WTC11 (cell line): ENCODE measurements around the gene LRRN3. TPM values are rescaled to one million over a fixed set of nuclear protein-coding genes. Genes with fewer than 3 reads are reported as not detected.

Experiments
- ATAC-seq: fragments of 200-7000 bp; cut with Tn5 transposase; 2 replicates; pipeline ENCODE4 v1.10.0; 2021; ENCODE audit warnings: mild to moderate bottlenecking, moderate library complexity
- CTCF ChIA-PET: fragments of 300-600 bp; sonication (Branson Sonifier 250); formaldehyde crosslinking; loops from one replicate; lab custom pipeline; 2021; ENCODE audit warnings: antibody characterized with exemption; lab: Charles Lee
- POLR2A ChIA-PET: fragments of 350-600 bp; sonication (Branson Sonifier 250); formaldehyde crosslinking; loops from one replicate; lab custom pipeline; 2021; ENCODE audit warnings: antibody characterized with exemption; lab: Charles Lee
- DNase-seq: peaks from one replicate; pipeline ENCODE4 v3.0.0; 2021; ENCODE audit warnings: low spot score
- H3K27ac Mint-ChIP-seq: 2 replicates; pipeline ENCODE4 v1.8.0; 2021; ENCODE audit warnings: mixed read lengths
- H3K27me3 Mint-ChIP-seq: 2 replicates; pipeline ENCODE4 v1.8.0; 2021; ENCODE audit warnings: low read depth, mild to moderate bottlenecking, moderate library complexity, mixed read lengths
- H3K36me3 Mint-ChIP-seq: 2 replicates; pipeline ENCODE4 v1.8.0; 2021; ENCODE audit warnings: mixed read lengths
- H3K4me1 Mint-ChIP-seq: 2 replicates; pipeline ENCODE4 v1.8.0; 2022; ENCODE audit warnings: mixed read lengths
- H3K4me3 Mint-ChIP-seq: 2 replicates; pipeline ENCODE4 v1.8.0; 2021; ENCODE audit warnings: mild to moderate bottlenecking, moderate library complexity, mixed read lengths
- H3K9me3 Mint-ChIP-seq: 2 replicates; pipeline ENCODE4 v1.8.0; 2021; ENCODE audit warnings: mixed read lengths
- ATF3 ChIP-seq: sonication (generic); formaldehyde crosslinking; conservative IDR thresholded peaks from 2 replicates; pipeline ENCODE4 v1.8.1; 2022; ENCODE audit warnings: mild to moderate bottlenecking, missing genetic modification reagents
- CBFB ChIP-seq: sonication (generic); formaldehyde crosslinking; IDR thresholded peaks from 2 replicates; pipeline ENCODE4 v1.8.1; 2022; ENCODE audit warnings: mild to moderate bottlenecking, low read depth, missing genetic modification reagents
- CREB1 ChIP-seq: sonication (generic); formaldehyde crosslinking; IDR thresholded peaks from 2 replicates; pipeline ENCODE4 v1.8.0; 2023; ENCODE audit warnings: mild to moderate bottlenecking, missing genetic modification reagents
- ELF4 ChIP-seq: sonication (generic); formaldehyde crosslinking; IDR thresholded peaks from 2 replicates; pipeline ENCODE4 v1.8.1; 2022; ENCODE audit warnings: low read depth, mild to moderate bottlenecking, moderate library complexity, missing genetic modification reagents
- ETV6 ChIP-seq: sonication (generic); formaldehyde crosslinking; IDR thresholded peaks from 2 replicates; pipeline ENCODE4 v1.8.1; 2022; ENCODE audit warnings: mild to moderate bottlenecking, missing genetic modification reagents
- FOXJ3 ChIP-seq: sonication (generic); formaldehyde crosslinking; IDR thresholded peaks from 2 replicates; pipeline ENCODE4 v1.9.0; 2021; ENCODE audit warnings: missing genetic modification reagents, mild to moderate bottlenecking, borderline replicate concordance
- NFE2L1 ChIP-seq: sonication (generic); formaldehyde crosslinking; IDR thresholded peaks from 2 replicates; pipeline ENCODE4 v1.8.1; 2023; ENCODE audit warnings: missing genetic modification reagents
- OVOL2 ChIP-seq: fragments of 250-450 bp; sonication (Bioruptor Pico); IDR thresholded peaks from 2 replicates; pipeline ENCODE4 v1.9.0; 2021; ENCODE audit warnings: mild to moderate bottlenecking, borderline replicate concordance
- PREB ChIP-seq: sonication (generic); formaldehyde crosslinking; IDR thresholded peaks from 2 replicates; pipeline ENCODE4 v1.8.1; 2022; ENCODE audit warnings: mild to moderate bottlenecking, missing genetic modification reagents, moderate library complexity, borderline replicate concordance
- SMAD3 ChIP-seq: sonication (generic); formaldehyde crosslinking; IDR thresholded peaks from 2 replicates; pipeline ENCODE4 v1.8.0; 2022; ENCODE audit warnings: missing genetic modification reagents, mild to moderate bottlenecking, borderline replicate concordance
- TCF7 ChIP-seq: sonication (generic); formaldehyde crosslinking; IDR thresholded peaks from 2 replicates; pipeline ENCODE4 v1.8.0; 2022; ENCODE audit warnings: mild to moderate bottlenecking, low read depth, missing genetic modification reagents, moderate library complexity
- TP53 ChIP-seq: sonication (generic); formaldehyde crosslinking; IDR thresholded peaks from 2 replicates; pipeline ENCODE4 v1.8.1; 2023; ENCODE audit warnings: mild to moderate bottlenecking, missing genetic modification reagents
- ZNF121 ChIP-seq: sonication (generic); formaldehyde crosslinking; IDR thresholded peaks from 2 replicates; pipeline ENCODE4 v1.8.0; 2023; ENCODE audit warnings: missing genetic modification reagents
- ZSCAN18 ChIP-seq: fragments of 250-450 bp; sonication (Bioruptor Pico); IDR thresholded peaks from 2 replicates; pipeline ENCODE4 v2.1.2; 2022; ENCODE audit warnings: mild to moderate bottlenecking, moderate library complexity
- total RNA-seq: library from RNA; stranded (reverse); gene quantifications from 3 replicates; pipeline ENCODE4 v1.2.3, GENCODE V29; 2021
- TF ChIP-seq, protein P1 (sequence below): sonication (generic); formaldehyde crosslinking; IDR thresholded peaks from 2 replicates; pipeline ENCODE4 v1.8.1; 2023; ENCODE audit warnings: mild to moderate bottlenecking, moderate library complexity, missing genetic modification reagents
- TF ChIP-seq, protein P2 (sequence below): sonication (generic); formaldehyde crosslinking; IDR thresholded peaks from 2 replicates; pipeline ENCODE4 v1.8.1; 2023; ENCODE audit warnings: mild to moderate bottlenecking, missing genetic modification reagents, moderate library complexity
- TF ChIP-seq, protein P3 (sequence below): sonication (generic); formaldehyde crosslinking; IDR thresholded peaks from 2 replicates; pipeline ENCODE4 v1.8.1; 2022; ENCODE audit warnings: low read depth, missing genetic modification reagents, borderline replicate concordance
- TF ChIP-seq, protein P4 (sequence below): sonication (generic); formaldehyde crosslinking; conservative IDR thresholded peaks from 2 replicates; pipeline ENCODE4 v1.8.1; 2023; ENCODE audit warnings: mild to moderate bottlenecking, low read depth, missing genetic modification reagents, moderate library complexity

The LRRN3 gene
- total RNA-seq, 1 experiment from 2014 or later, result 0.70 TPM

DNA sequence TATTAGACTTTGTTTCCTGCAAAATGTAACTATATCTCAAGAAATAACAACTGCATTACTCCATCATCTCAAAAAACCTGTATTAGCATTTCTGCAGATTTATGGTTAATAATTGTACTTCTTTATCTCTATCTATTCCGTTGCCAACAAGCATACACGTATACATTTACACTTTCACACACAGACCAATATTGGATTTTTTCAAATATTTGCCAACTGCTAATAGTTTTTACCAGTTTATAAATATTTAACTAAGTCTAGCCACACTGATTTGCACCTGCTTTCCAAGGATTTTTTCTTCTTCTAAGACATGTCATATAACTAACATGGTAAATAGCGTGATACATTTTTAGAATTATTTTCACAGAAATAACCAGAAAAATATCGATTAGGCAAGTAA lies 12.2 kb downstream of the LRRN3 start:
- CTCF ChIA-PET, result no interaction called here
- H3K4me3 Mint-ChIP-seq, result no peak overlapping the region
- H3K36me3 Mint-ChIP-seq, result no peaks in the 10 kb centered on the region
- DNase-seq (no peak), ATAC-seq (no peak)
- no peak overlapping the region for H3K27ac Mint-ChIP-seq
- POLR2A ChIA-PET, result no interaction called here
- H3K27me3 Mint-ChIP-seq, result no peaks in the 10 kb centered on the region
- H3K9me3 Mint-ChIP-seq, result no peaks in the 10 kb centered on the region
- TF ChIP-seq NFE2L1 (CRISPR knock-in tag) (no peak), SMAD3 (CRISPR knock-in tag) (no peak)
- TF ChIP-seq, all 79 proteins: peak for 0
- H3K4me1 Mint-ChIP-seq, result peaks cover 54% of the 10 kb centered on the region

DNA sequence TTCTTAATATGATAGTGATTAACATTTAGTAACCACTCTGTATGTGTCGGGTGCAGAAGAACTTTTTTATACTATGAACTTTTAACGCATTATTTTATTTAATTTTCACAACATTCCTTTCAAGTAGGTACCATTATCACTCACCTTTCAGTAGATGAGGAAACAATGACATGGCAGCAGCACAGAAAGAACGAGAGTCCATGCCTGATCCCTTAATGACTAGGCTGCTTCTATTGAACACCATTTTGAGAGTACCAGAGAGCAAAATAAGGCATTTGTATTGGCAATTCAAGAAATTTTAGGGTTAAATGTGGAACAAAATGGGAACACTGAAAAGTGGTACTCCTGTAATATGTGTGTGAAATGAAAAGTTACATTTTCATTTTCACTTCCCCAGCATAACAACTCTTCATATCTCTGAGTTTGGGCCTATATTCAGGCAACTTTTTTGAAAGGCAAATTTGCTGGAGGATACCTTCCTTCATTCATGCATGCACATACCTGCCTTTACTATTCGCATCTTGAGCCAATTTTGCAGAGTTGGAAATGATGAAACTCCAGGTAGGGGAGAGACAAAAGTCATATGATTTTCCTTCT lies 12.8 kb downstream of the LRRN3 start:
- ChIA-PET CTCF (no interaction called here), POLR2A (no interaction called here)
- DNase-seq (no peak), ATAC-seq (no peak)
- H3K4me3 Mint-ChIP-seq, result no peak overlapping the region
- TF ChIP-seq CREB1 (CRISPR knock-in tag) (no peak), FOXJ3 (CRISPR knock-in tag) (no peak), ETV6 (CRISPR knock-in tag) (no peak), TP53 (CRISPR knock-in tag) (no peak), TCF7 (CRISPR knock-in tag) (no peak), OVOL2 (CRISPR knock-in tag) (no peak), SMAD3 (CRISPR knock-in tag) (no peak), PREB (CRISPR knock-in tag) (no peak), ATF3 (CRISPR knock-in tag) (no peak), CBFB (CRISPR knock-in tag) (no peak), ZSCAN18 (CRISPR knock-in tag) (no peak)
- TF ChIP-seq, protein P1, sequence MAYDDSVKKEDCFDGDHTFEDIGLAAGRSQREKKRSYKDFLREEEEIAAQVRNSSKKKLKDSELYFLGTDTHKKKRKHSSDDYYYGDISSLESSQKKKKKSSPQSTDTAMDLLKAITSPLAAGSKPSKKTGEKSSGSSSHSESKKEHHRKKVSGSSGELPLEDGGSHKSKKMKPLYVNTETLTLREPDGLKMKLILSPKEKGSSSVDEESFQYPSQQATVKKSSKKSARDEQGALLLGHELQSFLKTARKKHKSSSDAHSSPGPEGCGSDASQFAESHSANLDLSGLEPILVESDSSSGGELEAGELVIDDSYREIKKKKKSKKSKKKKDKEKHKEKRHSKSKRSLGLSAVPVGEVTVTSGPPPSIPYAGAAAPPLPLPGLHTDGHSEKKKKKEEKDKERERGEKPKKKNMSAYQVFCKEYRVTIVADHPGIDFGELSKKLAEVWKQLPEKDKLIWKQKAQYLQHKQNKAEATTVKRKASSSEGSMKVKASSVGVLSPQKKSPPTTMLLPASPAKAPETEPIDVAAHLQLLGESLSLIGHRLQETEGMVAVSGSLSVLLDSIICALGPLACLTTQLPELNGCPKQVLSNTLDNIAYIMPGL (CRISPR knock-in tag), result no peak
- TF ChIP-seq, protein P2, sequence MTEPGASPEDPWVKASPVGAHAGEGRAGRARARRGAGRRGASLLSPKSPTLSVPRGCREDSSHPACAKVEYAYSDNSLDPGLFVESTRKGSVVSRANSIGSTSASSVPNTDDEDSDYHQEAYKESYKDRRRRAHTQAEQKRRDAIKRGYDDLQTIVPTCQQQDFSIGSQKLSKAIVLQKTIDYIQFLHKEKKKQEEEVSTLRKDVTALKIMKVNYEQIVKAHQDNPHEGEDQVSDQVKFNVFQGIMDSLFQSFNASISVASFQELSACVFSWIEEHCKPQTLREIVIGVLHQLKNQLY, result no peak
- TF ChIP-seq, protein P3, sequence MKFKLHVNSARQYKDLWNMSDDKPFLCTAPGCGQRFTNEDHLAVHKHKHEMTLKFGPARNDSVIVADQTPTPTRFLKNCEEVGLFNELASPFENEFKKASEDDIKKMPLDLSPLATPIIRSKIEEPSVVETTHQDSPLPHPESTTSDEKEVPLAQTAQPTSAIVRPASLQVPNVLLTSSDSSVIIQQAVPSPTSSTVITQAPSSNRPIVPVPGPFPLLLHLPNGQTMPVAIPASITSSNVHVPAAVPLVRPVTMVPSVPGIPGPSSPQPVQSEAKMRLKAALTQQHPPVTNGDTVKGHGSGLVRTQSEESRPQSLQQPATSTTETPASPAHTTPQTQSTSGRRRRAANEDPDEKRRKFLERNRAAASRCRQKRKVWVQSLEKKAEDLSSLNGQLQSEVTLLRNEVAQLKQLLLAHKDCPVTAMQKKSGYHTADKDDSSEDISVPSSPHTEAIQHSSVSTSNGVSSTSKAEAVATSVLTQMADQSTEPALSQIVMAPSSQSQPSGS (CRISPR knock-in tag), result no peak
- TF ChIP-seq, all 79 proteins: peak for 0
- H3K27ac Mint-ChIP-seq, result peak overlapping the region; percentile 21; the same call in 1 of the 2 replicates
- no peaks in the 10 kb centered on the region for H3K36me3 Mint-ChIP-seq
- peaks cover 47% of the 10 kb centered on the region for H3K4me1 Mint-ChIP-seq
- H3K9me3 Mint-ChIP-seq, result no peaks in the 10 kb centered on the region
- H3K27me3 Mint-ChIP-seq, result no peaks in the 10 kb centered on the region

- TF ChIP-seq ZNF121 (no peak), ELF4 (CRISPR knock-in tag) (no peak), ZSCAN18 (CRISPR knock-in tag) (no peak)
- TF ChIP-seq, protein P4, sequence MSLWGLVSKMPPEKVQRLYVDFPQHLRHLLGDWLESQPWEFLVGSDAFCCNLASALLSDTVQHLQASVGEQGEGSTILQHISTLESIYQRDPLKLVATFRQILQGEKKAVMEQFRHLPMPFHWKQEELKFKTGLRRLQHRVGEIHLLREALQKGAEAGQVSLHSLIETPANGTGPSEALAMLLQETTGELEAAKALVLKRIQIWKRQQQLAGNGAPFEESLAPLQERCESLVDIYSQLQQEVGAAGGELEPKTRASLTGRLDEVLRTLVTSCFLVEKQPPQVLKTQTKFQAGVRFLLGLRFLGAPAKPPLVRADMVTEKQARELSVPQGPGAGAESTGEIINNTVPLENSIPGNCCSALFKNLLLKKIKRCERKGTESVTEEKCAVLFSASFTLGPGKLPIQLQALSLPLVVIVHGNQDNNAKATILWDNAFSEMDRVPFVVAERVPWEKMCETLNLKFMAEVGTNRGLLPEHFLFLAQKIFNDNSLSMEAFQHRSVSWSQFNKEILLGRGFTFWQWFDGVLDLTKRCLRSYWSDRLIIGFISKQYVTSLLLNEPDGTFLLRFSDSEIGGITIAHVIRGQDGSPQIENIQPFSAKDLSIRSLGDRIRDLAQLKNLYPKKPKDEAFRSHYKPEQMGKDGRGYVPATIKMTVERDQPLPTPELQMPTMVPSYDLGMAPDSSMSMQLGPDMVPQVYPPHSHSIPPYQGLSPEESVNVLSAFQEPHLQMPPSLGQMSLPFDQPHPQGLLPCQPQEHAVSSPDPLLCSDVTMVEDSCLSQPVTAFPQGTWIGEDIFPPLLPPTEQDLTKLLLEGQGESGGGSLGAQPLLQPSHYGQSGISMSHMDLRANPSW (CRISPR knock-in tag), result no peak
- Mint-ChIP-seq H3K27ac (peak overlapping the region; percentile 21; the same call in 1 of the 2 replicates), H3K36me3 (no peaks in the 10 kb centered on the region), H3K9me3 (no peaks in the 10 kb centered on the region), H3K27me3 (no peaks in the 10 kb centered on the region), H3K4me3 (no peak overlapping the region), H3K4me1 (peaks cover 38% of the 10 kb centered on the region)
- POLR2A ChIA-PET, result no interaction called here
- no peak for DNase-seq
- CTCF ChIA-PET, result no interaction called here
- no peak for ATAC-seq
Observed at GRCh38 chr7:111104710-111105109, 13.8 kb downstream of the LRRN3 start.
